HepG2 (cell line): ENCODE measurements around the gene EP300. TPM values are rescaled to one million over a fixed set of nuclear protein-coding genes. Genes with fewer than 3 reads are reported as not detected.

Experiments
- FOXA1 ChIP-seq, 2 experiments: fragments of 450-650 bp in 1 of 2; sonication (generic) in 1 of 2; formaldehyde crosslinking in 1 of 2; IDR thresholded peaks; 2 replicates each; pipeline versions ENCODE4 v1.4.0 to v1.6.1; 2016 to 2020; ENCODE audit warnings: missing genetic modification reagents in 1 of 2
- GPN1 ChIP-seq: sonication (generic); formaldehyde crosslinking; IDR thresholded peaks from 2 replicates; pipeline ENCODE4 v1.5.1; 2020; ENCODE audit warnings: missing genetic modification reagents, borderline replicate concordance
- HNF4G ChIP-seq, 2 experiments: sonication (generic) in 1 of 2; formaldehyde crosslinking in 1 of 2; IDR thresholded peaks; 2 replicates each; pipeline versions ENCODE4 v1.4.0 to v1.6.1; 2011 to 2020; ENCODE audit warnings: borderline replicate concordance in 2 of 2, low read depth in 2 of 2, mild to moderate bottlenecking in 2 of 2, low read length in 1 of 2, missing genetic modification reagents in 1 of 2, moderate library complexity in 1 of 2
- NFIC ChIP-seq: IDR thresholded peaks from 2 replicates; pipeline ENCODE4 v1.6.1; 2012; ENCODE audit warnings: mild to moderate bottlenecking, low read length, inconsistent platforms
- NR2C2 ChIP-seq: sonication (generic); formaldehyde crosslinking; IDR thresholded peaks from 2 replicates; pipeline ENCODE4 v1.4.0; 2020; ENCODE audit warnings: missing genetic modification reagents, mild to moderate bottlenecking, moderate library complexity, borderline replicate concordance
- RAD51 ChIP-seq: fragments of 450-650 bp; IDR thresholded peaks from 2 replicates; pipeline ENCODE4 v1.6.1; 2016; ENCODE audit warnings: borderline replicate concordance
- ZFP82 ChIP-seq: sonication (generic); formaldehyde crosslinking; IDR thresholded peaks from 2 replicates; pipeline ENCODE4 v1.5.1; 2020; ENCODE audit warnings: mild to moderate bottlenecking, missing genetic modification reagents, borderline replicate concordance
- ZNF451 ChIP-seq: sonication (generic); formaldehyde crosslinking; IDR thresholded peaks from 2 replicates; pipeline ENCODE4 v1.5.0; 2020; ENCODE audit warnings: mild to moderate bottlenecking, missing genetic modification reagents
- ZNF503 ChIP-seq: sonication (generic); formaldehyde crosslinking; IDR thresholded peaks from 2 replicates; pipeline ENCODE4 v1.4.0; 2020; ENCODE audit warnings: missing genetic modification reagents
- ZNF775 ChIP-seq: sonication (generic); formaldehyde crosslinking; IDR thresholded peaks from 2 replicates; pipeline ENCODE4 v1.4.0; 2020; ENCODE audit warnings: missing genetic modification reagents, mild to moderate bottlenecking, moderate library complexity, borderline replicate concordance
- ZNF776 ChIP-seq: sonication (generic); formaldehyde crosslinking; IDR thresholded peaks from 2 replicates; pipeline ENCODE4 v1.4.0; 2020; ENCODE audit warnings: mild to moderate bottlenecking, missing genetic modification reagents
- polyA plus RNA-seq, 8 experiments: library from polyadenylated mRNA; depleted of rRNA in 3 of 8; stranded (reverse) in 7 of 8; unstranded in 1 of 8; fragments of >200 nt; fragmentation: Illumina TruSeq in 4 of 8; extraction: Trizol in 4 of 8; gene quantifications; 2 replicates each; pipeline versions ENCODE4 v1.2.1 to v1.2.3, GENCODE V29; 2011 to 2016; ENCODE audit warnings: low read depth in 4 of 8, missing spikeins in 1 of 8, mixed read lengths in 1 of 8; ENCODE audit not compliant: insufficient read depth in 1 of 8
- total RNA-seq, 5 experiments: library from RNA; depleted of rRNA; stranded (reverse); fragments of >200 nt; fragmentation: Illumina TruSeq; extraction: Trizol; gene quantifications; 2 replicates each; pipeline ENCODE4 v1.2.3, GENCODE V29; 2016; ENCODE audit warnings: low read depth in 1 of 5
- TF ChIP-seq, protein P1 (sequence below): sonication (generic); formaldehyde crosslinking; IDR thresholded peaks from 2 replicates; pipeline ENCODE4 v1.5.1; 2020; ENCODE audit warnings: mild to moderate bottlenecking, missing genetic modification reagents, borderline replicate concordance
- TF ChIP-seq, protein P2 (sequence below): sonication (generic); formaldehyde crosslinking; IDR thresholded peaks from 2 replicates; pipeline ENCODE4 v1.4.0; 2020; ENCODE audit warnings: missing genetic modification reagents

EP300 gene
- total and polyA plus RNA-seq, 2 of the 13 experiments (the other 11 are each of a cell fraction or from before 2014, with no cell fraction given): 13.6 to 14.9 TPM

- TF ChIP-seq, protein P1, sequence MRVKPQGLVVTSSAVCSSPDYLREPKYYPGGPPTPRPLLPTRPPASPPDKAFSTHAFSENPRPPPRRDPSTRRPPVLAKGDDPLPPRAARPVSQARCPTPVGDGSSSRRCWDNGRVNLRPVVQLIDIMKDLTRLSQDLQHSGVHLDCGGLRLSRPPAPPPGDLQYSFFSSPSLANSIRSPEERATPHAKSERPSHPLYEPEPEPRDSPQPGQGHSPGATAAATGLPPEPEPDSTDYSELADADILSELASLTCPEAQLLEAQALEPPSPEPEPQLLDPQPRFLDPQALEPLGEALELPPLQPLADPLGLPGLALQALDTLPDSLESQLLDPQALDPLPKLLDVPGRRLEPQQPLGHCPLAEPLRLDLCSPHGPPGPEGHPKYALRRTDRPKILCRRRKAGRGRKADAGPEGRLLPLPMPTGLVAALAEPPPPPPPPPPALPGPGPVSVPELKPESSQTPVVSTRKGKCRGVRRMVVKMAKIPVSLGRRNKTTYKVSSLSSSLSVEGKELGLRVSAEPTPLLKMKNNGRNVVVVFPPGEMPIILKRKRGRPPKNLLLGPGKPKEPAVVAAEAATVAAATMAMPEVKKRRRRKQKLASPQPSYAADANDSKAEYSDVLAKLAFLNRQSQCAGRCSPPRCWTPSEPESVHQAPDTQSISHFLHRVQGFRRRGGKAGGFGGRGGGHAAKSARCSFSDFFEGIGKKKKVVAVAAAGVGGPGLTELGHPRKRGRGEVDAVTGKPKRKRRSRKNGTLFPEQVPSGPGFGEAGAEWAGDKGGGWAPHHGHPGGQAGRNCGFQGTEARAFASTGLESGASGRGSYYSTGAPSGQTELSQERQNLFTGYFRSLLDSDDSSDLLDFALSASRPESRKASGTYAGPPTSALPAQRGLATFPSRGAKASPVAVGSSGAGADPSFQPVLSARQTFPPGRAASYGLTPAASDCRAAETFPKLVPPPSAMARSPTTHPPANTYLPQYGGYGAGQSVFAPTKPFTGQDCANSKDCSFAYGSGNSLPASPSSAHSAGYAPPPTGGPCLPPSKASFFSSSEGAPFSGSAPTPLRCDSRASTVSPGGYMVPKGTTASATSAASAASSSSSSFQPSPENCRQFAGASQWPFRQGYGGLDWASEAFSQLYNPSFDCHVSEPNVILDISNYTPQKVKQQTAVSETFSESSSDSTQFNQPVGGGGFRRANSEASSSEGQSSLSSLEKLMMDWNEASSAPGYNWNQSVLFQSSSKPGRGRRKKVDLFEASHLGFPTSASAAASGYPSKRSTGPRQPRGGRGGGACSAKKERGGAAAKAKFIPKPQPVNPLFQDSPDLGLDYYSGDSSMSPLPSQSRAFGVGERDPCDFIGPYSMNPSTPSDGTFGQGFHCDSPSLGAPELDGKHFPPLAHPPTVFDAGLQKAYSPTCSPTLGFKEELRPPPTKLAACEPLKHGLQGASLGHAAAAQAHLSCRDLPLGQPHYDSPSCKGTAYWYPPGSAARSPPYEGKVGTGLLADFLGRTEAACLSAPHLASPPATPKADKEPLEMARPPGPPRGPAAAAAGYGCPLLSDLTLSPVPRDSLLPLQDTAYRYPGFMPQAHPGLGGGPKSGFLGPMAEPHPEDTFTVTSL (CRISPR knock-in tag): no peak
- TF ChIP-seq ZFP82 (CRISPR knock-in tag) (no peak), ZNF451 (no peak), ZNF503 (peak; percentile 60; the same call in 1 of the 2 replicates), NR2C2 (peak; percentile 55; the same call in 1 of the 2 replicates), ZNF776 (no peak), FOXA1 (IDR thresholded peaks at IDR 0.05) (no peak), FOXA1 (CRISPR knock-in tag; IDR thresholded peaks at IDR 0.05) (no peak), NFIC (no peak), GPN1 (CRISPR knock-in tag) (no peak), RAD51 (no peak), HNF4G (IDR thresholded peaks at IDR 0.05; ENCODE audit: borderline replicate concordance, low read depth, low read length) (no peak), HNF4G (CRISPR knock-in tag; IDR thresholded peaks at IDR 0.05; ENCODE audit: borderline replicate concordance, low read depth) (no peak; the same call in 1 of the 2 replicates), ZNF775 (no peak)
- TF ChIP-seq, protein P2, sequence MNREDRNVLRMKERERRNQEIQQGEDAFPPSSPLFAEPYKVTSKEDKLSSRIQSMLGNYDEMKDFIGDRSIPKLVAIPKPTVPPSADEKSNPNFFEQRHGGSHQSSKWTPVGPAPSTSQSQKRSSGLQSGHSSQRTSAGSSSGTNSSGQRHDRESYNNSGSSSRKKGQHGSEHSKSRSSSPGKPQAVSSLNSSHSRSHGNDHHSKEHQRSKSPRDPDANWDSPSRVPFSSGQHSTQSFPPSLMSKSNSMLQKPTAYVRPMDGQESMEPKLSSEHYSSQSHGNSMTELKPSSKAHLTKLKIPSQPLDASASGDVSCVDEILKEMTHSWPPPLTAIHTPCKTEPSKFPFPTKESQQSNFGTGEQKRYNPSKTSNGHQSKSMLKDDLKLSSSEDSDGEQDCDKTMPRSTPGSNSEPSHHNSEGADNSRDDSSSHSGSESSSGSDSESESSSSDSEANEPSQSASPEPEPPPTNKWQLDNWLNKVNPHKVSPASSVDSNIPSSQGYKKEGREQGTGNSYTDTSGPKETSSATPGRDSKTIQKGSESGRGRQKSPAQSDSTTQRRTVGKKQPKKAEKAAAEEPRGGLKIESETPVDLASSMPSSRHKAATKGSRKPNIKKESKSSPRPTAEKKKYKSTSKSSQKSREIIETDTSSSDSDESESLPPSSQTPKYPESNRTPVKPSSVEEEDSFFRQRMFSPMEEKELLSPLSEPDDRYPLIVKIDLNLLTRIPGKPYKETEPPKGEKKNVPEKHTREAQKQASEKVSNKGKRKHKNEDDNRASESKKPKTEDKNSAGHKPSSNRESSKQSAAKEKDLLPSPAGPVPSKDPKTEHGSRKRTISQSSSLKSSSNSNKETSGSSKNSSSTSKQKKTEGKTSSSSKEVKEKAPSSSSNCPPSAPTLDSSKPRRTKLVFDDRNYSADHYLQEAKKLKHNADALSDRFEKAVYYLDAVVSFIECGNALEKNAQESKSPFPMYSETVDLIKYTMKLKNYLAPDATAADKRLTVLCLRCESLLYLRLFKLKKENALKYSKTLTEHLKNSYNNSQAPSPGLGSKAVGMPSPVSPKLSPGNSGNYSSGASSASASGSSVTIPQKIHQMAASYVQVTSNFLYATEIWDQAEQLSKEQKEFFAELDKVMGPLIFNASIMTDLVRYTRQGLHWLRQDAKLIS (CRISPR knock-in tag): no peak
Observed at GRCh38 chr22:41091132-41092022, 1.0 kb upstream of the EP300 start (continued).
